GM11168 (cell line): ENCODE results near the gene DDAH1.
"Not testable (repeated sequence)": the region's sequence is repeated elsewhere in the genome, so short reads cannot be mapped to it uniquely, and the experiment has no call there.

Source experiments
- in situ Hi-C: fragments of 300-500 bp; cut with MboI; formaldehyde crosslinking; loops from one replicate; pipeline ENCODE4 v1.12.0; 2022; ENCODE audit warnings: low sequenced_read_pairs; ENCODE audit not compliant: unreplicated experiment

The DDAH1 gene

GRCh38 chr1:85465099-85465785 is at the start of gene DDAH1:
Gene DDAH1, minus strand, starts transcription at chr1:85465159. Its CDS starts 114 bp downstream, at chr1:85465045.
- in situ Hi-C loops = no loop called here

GRCh38 chr1:85513998-85514397 is 49.0 kb upstream of the DDAH1 start:
- in situ Hi-C loops = not testable (repeated sequence)

GRCh38 chr1:85504417-85504816 is 39.5 kb upstream of the DDAH1 start:
- in situ Hi-C loops = no loop called here

DNA sequence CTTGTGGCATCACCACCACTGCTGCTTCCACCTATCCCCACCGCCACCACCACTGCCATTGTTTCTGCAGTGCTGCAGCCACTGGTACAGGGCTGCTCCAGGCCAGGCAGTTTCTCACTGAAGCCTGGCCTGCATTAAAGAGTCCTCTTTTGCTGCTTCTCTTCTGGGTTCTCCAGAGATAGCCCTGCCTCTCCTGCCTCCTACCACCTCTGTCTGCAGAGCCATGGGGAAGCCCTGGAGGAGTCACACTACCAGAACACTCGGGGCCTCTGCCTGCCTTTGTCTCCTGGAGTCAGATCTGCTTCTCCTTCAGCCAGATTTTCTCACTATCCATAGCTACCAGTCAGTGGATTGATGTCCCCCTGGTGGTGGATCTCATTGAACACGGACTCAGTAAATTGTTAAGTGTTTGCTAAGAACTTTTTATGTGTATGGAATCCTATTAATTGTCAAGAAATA is 37.7 kb upstream of the DDAH1 start:
- in situ Hi-C loops = no loop called here

GRCh38 chr1:85502171-85502570 is 37.2 kb upstream of the DDAH1 start:
- in situ Hi-C loops = no loop called here

- in situ Hi-C loops = no loop called here
These were observed 36.5 kb upstream of the DDAH1 start for GRCh38 chr1:85501355-85501898.

GRCh38 chr1:85496941-85497582 is 32.1 kb upstream of the DDAH1 start:
- in situ Hi-C loops = no loop called here

DNA sequence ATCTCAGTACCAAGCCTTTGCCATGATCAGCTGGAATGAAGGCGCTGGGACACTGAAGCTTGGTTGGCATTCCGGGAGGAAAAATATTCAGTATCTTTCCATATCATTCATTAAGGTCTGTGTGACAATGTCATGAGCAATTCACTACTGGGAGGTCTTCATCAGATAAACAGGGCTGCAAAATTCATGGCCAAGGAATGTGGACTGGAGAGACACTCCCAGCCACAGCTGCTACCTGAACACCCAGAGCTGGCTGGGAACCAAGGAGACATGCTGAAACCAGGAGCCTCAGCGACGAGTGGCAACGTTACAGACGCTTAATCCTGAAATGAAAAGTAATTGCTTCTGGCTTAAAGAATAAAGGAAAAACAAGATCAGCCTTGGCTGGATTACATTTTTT is 30.6 kb upstream of the DDAH1 start:
- in situ Hi-C loops = no loop called here

DNA sequence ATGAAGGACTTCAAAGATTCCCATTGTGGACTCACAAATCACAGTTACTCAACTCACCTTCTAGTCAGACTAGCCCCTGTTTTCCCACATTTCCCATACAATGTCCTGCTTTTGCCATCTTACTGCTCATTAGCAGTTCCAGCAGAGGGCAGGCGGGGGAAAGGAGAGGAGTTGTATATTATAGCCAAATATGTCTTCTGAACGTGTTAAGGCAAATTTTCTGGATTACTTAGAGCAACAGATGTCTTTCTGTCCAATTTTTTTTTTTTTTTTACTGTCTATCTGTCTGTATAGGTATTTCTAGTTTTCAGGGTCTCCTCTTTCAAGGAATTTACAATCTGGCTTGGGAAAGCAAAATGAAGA is 29.9 kb upstream of the DDAH1 start:
- in situ Hi-C loops = no loop called here

DNA sequence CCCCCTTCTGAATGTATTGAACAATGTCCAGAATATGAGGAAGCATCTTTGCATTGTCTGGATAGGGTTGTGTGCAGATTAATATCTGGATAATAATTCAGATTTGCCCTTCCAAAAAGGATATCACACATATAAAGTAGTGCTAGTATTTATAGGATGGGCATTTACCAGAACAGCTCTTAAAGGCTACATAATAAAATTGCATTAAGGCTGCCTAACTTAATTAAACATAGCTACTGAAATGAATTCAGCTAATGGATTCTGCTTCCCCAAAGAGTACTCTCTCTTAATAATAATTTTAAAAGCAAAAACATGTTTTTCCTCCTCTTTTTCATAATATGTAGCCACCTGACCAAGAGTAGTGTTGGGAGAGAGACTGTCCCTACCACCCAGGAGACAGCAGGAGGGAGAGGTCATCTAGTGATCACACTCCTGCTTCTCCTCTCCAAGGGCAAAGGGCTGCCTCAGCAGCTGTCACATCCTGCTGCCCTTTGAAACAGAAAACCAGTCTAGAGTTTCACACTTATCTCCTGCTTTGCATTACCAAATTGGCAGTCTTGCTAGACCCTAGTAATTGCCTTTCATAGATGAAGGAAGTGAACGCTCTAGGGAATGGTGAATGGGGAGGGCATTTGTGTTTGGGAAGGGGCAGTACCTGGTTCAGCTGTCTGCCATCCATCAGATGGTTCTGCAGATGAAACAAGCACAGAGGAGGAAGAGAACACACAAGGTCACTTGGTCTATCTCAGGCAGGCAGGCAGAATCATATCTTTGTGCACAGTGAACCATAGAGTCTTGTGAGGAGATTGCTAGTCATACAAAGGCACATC is 29.3 kb upstream of the DDAH1 start:
- in situ Hi-C loops = no loop called here

- in situ Hi-C loops = no loop called here
These were observed 25.5 kb upstream of the DDAH1 start for GRCh38 chr1:85490270-85490985.

DNA sequence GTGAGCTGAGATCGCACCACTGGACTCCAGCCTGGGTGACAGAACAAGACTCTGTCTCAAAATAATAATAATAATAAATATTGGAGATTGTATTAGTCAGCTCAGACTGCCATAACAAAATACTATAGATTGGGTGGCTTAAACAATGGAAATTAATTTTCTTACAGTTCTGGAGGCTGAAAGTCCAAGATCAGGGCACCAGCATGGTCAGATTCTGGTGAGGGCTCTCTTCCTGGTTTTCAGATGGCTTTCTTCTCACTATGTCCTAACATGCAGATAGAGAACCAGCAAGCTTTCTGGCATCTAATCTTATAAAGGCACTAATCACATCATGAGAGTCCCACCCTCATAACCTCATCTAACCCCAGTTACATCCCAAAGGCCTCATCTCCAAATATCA is 23.2 kb upstream of the DDAH1 start:
- in situ Hi-C loops = no loop called here

DNA sequence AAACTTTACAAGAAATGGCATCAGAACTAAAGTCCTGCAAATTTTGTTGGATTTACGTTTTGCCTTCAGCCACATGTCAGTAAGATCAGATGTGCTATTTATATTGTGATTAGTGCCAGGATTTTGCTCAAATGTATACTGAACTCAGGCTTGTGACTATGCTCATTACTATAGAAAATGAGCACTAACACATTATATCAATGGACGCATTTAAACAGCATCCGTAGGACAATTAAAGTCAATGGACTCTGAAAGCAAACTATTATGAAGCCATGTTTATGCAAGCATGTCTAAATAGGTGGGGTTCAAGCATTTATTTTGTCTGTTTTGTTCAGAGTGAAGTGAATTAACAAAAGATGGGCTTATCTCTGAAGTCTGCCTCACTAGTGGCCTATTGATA is 20.6 kb upstream of the DDAH1 start:
- in situ Hi-C loops = no loop called here

GRCh38 chr1:85484716-85485115 is 19.8 kb upstream of the DDAH1 start:
- in situ Hi-C loops = no loop called here

DNA sequence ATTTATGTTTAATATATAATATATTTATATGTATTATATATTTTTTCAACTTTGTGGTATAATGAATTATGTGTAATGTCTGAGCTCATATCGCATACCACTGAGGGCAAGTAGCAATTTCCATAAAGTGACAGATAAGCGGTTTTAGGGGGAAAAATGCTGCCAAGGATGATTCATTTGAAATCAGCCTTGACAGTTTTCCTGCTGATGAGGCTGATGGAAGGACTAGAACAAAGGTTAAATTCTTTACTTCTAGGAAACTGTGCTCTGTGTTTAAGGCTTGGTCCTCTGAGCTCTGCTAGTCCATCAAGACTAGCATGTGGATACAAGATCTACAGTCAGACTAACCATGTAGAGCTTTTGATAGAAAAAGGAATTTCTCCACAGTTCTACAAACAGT is 19.3 kb upstream of the DDAH1 start:
- in situ Hi-C loops = no loop called here

DNA sequence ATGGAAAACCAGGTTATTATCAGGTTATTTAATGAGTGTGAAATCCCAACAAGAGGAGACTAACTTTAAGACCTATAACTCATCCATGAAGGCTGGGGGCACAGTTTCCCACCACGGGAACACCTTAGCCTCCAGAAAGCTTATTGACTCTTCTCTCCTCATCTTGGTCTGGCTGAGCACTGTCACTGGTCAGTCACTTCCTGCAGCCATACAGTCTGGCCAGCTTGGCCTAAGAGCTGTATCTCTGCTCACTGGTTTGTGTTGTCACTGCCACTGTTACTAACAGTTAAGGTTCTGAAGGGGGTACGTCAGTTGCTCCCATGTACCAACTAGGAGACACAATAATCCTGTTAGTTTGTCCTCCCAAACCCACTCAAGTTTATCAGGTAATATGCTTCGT is 16.7 kb upstream of the DDAH1 start:
- in situ Hi-C loops = no loop called here

GRCh38 chr1:85480566-85480965 is 15.6 kb upstream of the DDAH1 start:
- in situ Hi-C loops = no loop called here

- in situ Hi-C loops = no loop called here
These were observed 14.5 kb upstream of the DDAH1 start for GRCh38 chr1:85479491-85479890.

DNA sequence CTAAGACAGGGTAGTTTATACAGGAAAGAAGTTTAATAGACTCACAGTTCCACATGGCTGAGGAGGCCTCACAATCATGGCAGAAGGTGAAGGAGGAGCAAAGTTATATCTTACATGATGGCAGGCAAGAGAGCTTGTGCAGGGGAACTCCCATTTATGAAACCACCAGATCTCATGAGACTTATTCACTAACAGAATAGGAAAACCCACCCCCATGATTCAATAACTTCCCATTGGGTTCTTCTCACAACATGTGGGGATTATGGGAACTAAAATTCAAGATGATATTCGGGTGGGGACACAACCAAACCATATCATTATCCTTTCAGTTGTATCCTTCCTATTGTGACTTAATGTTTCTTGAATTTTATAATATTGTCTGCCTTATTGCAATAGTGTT is 13.4 kb upstream of the DDAH1 start:
- in situ Hi-C loops = no loop called here

DNA sequence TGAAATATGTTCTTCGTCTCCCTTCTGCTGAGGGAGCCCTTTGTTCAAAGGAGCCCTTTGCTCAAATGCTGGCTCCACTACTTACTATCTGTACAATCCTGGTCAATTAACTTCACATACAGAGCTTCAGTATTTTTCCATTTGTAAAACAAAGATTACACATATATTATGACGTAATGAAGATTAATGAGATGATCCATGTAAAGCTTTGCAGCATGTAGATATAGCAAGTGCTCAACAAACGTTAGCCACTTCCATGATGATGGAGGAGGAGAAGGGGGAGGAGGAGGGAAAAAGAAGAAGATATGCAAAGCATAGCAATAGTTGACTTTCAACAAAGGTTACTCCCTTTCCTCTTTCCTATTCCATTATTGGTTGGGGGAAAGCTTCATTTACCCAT is 10.1 kb upstream of the DDAH1 start:
- in situ Hi-C loops = no loop called here
